ENCODE results near the gene TXNRD2.
A peak's percentile ranks its signal among the peaks of the same experiment; 100 is the strongest.
"Not testable (repeated sequence)": the region's sequence is repeated elsewhere in the genome, so short reads cannot be mapped to it uniquely, and the experiment has no call there.

Gene TXNRD2

DNA sequence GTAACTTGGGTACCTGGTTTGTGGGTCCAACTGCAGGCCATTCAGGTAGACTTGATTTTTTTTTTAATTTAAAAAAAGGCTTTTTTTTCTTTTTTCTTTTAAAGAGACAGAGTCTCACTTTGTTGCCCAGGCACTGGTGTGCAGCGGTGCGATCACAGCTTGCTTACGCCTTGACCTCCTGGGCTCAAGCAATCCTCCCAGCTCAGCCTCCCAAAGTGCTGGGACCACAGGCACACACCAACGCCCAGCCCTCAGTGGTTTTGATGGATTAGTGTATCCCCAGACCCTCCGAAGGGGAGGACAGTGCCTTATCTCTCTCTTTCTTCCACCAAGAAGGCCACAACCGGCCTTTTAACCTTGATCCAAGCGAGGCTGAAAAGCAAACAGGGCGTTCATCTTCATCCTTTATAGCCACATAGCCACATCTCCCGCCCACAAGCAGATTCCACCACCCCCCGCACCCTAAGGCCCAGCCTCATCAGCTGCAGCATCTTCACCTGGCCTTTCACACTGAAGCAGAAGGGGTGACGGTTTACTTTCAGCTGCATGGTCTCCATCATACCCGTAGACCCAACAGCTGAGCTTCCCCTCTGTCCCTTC, 17.6 kb downstream of the TXNRD2 start:
- no peak for DNase-seq (ENCODE audit: low spot score)

DNA sequence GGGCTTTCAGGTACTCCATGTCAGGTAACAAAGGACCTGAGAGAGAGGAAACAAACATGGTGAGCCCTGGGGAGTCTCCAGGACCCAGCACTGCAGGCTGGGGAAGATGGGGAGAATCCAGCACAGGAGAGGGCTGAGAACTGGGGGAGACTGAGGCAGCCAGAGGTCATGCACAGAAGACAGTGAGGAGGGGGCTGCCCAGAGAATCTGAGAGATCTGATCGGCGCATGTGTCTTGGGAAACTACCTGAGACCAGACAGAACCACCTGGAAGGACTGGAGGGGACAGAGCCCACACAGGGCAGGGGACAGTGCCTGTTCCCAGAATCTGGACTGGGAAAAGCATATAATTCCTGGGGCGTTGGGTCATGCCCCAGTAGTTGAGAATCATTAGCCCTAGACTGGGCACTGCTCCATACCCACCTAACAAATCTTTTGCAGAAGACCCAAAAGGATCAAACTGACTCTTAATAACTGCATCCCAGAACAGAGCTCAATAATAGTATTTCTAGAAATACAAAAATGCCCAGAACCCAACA, 20.0 kb downstream of the TXNRD2 start:
- no peak for DNase-seq (ENCODE audit: low spot score)

GRCh38 chr22:19919701-19920363, 21.8 kb downstream of the TXNRD2 start:
- DNase-seq (ENCODE audit: low spot score), result no peak

- DNase-seq (ENCODE audit: low spot score), result no peak
Observed at GRCh38 chr22:19918332-19919106, 23.1 kb downstream of the TXNRD2 start.

DNA sequence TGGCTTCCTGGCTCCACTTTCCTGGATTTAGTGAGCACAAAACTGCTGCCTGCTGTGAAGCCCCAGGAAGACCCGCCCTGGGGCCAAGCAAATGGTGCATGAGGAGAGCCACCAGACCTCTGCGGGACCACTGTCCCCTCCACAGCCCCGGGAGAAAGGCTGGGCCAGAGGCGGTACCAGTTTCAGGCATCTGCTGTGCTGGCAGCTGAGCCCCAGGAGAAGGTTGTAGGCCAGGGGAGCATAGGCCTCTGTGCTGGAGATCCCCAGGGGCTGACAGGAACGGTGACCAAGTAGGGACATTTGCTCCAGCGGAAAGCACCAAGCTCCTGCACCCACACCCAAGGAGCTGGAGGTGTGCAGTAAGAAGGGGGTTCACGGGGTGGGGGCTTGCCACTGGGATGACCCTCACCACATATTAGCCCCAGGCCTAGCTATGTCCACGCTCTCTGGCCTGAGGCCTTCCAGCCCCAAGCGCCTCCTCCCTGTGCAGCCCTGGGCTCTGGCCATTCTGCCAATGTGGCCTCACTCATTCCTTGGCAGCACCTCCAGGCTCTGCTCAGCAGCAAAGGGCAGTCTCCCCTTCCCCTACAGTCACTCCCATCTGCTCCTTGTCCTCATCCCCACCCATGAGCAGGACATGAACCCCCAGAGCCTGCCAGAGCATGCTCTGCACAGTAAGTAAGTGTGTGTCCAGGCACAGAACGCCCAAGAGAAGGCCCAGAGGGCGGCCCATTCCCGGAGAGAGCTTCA, 24.1 kb downstream of the TXNRD2 start:
- no peak for DNase-seq (ENCODE audit: low spot score)

DNA sequence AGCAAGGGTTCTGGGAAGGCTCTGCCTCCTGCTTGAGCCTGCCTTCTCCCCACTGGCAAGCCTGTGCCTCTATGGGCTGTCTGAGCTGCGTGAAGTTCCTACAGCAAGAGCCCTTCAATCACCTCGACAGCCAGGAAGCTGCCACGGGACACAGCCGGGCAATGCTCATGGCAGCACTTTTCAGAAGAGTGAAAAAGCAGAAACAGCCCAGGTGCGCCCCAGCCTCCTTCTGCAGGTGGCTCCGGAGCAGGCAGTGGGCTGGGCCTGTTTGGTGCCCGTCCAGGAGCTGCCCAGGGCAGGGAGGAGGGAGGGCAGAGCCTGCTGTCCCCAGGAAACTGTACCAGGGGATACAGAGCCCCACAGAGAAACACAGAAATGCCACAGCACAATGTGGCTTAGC, 24.7 kb downstream of the TXNRD2 start:
- no peak for DNase-seq (ENCODE audit: low spot score)

DNA sequence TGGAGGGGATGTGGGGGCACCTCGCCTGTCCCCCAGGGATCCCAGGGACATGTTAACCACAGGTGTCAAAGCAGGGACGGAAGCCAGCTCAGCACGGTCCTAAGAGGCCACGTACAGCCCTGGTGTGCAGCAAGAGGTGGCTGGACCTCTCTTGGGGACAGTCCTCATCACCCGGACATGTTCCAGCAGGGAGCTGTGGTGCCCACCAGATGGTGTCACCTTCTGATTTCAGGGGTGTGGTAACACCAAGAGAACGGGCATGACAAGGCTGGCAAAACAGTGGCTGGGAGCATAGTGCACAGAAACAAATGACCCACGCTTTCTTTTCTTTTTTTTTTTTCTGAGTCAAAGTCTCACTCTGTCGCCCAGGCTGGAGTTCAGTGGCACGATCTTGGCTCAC, 25.6 kb downstream of the TXNRD2 start:
- DNase-seq (ENCODE audit: low spot score), result no peak

GRCh38 chr22:19915287-19915954, 26.2 kb downstream of the TXNRD2 start:
- DNase-seq (ENCODE audit: low spot score), result no peak

- no peak for DNase-seq (ENCODE audit: low spot score)
Observed at GRCh38 chr22:19914201-19914943, 27.2 kb downstream of the TXNRD2 start.

- no peak for DNase-seq (ENCODE audit: low spot score)
Observed at GRCh38 chr22:19913337-19913936, 28.2 kb downstream of the TXNRD2 start.

- no peak for DNase-seq (ENCODE audit: low spot score)
Observed at GRCh38 chr22:19912271-19912999, 29.2 kb downstream of the TXNRD2 start.

GRCh38 chr22:19911540-19912270, 29.9 kb downstream of the TXNRD2 start:
- DNase-seq (ENCODE audit: low spot score), result no peak

DNA sequence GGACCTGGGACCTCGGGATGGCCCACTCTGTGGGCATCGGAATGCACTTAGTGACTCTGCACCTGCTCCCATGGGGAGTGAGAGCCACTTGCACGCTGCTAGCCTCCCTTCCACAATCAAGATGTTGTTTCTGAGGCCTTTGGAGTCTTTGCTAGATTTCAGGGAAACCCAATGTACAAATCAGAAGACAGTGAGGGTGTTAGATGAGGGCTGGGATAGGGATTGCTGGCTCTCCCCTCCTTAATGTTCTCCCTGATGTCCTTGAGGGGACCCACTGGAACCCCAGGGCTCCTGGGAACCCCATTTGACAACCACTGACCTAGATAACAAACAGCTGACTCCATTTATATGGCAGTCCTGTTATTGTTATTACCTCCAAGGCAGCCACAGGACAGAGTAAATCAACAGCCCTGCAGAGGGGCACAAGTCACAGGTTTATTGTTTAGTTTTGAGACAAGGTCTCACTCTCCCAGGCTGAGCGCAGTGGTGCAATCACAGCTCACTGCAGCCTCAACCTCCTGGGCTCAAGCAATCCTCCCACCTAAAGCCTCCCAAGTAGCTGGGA, 31.4 kb downstream of the TXNRD2 start:
- no peak for DNase-seq (ENCODE audit: low spot score)

- peak; percentile 83 for DNase-seq (ENCODE audit: low spot score)
Observed at GRCh38 chr22:19909350-19910179, 32.1 kb downstream of the TXNRD2 start.

- not testable (repeated sequence) for DNase-seq (ENCODE audit: low spot score)
Observed at GRCh38 chr22:19907902-19908301, 33.7 kb downstream of the TXNRD2 start.

DNA sequence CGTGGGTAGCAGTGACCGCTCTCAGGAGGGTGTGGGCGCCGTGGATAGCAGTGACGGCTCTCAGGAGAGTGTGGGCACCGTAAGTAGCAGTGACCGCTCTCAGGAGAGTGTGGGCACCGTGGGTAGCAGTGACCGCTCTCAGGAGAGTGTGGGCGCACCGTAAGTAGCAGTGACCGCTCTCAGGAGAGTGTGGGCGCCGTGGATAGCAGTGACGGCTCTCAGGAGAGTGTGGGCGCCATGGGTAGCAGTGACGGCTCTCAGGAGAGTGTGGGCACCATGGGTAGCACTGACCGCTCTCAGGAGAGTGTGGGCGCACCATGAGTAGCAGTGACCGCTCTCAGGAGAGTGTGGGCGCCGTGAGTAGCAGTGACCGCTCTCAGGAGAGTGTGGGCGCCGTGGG, 34.8 kb downstream of the TXNRD2 start:
- DNase-seq (ENCODE audit: low spot score), result not testable (repeated sequence)

DNA sequence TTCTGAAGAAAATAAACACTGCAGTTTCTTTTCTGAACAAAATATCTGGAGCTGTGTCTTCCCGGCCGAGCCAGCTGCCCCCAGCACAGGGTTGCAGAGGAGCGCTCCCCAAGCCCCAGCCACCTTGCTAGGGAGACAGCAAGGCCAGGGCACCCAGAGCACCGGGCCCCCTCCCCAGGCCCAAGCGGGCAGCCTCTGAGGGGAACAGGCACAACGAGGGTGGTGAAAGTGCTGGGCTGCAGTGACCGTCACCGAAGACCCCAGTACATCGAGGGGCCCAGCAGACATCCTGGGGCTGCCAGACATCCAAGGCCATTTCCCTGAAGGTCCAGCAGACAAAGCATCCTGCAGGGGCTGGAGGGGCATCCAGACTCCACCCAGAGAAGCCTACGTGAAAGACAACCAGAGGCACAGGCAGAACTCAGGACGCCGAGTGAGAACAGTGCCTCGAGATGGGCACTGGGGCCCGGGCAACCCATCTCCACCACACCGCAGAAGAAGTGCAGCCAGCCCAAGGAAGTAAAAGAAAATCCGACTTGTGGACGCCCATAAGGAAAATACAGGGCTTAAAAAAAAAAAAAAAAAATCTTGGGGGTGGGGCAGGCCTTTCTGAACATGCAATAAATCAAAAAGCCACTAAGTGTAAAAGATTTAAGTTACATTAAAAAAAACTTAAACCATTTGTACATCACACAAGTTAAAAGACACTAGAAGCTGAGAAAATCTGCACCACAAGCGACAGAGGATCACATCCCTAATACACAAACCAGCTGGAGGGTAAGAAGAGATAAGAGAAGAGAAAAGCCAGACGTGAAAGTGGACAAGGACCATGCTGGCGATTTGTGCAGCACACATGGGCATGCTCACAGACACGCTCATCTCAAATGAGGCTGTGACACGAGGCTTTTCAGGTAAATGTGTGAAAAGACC, 36.0 kb downstream of the TXNRD2 start:
- DNase-seq (ENCODE audit: low spot score), result no peak

All from CD4-positive, alpha-beta T cell treated with Interleukin-2 at 100 ng/mL for 4 hours (primary cell).